Measurements from ENCODE around the gene LSM10.

Gene LSM10

DNA sequence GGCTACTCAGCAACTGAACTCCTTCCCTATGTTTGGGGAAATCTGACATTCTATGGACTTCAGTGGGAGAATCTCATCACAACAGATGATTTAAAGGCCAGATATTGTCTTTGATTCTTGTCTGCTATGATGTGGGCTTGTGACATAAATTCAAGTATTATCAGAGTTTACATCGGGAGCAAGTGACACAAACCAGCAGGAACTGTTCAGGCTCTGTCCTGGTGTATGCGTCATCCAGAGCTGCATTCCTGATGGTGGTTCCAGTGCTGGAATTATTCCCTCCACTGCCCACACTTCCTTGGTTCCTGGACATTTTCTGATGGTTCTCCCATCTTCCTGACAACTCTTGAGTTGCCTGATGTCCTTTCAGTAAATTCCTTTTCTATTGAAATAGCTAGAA lies 10.8 kb upstream of the LSM10 start:
- no peak for DNase-seq (ENCODE audit: low read depth)

DNA sequence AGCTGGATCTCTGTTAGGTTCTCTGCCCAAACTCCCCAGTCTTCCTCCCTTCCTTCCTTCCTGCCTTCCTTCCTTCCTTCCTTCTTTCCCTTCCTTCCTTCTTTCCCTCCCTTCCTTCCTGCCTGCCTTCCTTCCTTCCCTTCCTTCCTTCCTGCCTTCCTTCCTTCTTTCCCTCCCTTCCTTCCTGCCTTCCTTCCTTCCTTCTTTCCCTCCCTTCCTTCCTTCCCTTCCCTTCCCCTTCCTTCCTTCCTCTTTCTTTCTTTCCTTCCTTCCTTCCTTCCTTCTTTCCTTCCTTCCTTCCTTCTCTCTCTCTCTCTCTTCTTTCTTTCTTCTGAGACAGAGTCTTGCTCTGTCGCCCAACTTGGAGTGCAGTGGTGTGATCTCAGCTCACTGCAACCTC lies 8.7 kb upstream of the LSM10 start:
- DNase-seq (ENCODE audit: low read depth), result no peak

GRCh38 chr1:36402504-36402890 lies 4.8 kb upstream of the LSM10 start:
- DNase-seq (ENCODE audit: low read depth), result no peak

- no peak for DNase-seq (ENCODE audit: low read depth)
Observed at GRCh38 chr1:36401602-36402503, 4.1 kb upstream of the LSM10 start.

DNA sequence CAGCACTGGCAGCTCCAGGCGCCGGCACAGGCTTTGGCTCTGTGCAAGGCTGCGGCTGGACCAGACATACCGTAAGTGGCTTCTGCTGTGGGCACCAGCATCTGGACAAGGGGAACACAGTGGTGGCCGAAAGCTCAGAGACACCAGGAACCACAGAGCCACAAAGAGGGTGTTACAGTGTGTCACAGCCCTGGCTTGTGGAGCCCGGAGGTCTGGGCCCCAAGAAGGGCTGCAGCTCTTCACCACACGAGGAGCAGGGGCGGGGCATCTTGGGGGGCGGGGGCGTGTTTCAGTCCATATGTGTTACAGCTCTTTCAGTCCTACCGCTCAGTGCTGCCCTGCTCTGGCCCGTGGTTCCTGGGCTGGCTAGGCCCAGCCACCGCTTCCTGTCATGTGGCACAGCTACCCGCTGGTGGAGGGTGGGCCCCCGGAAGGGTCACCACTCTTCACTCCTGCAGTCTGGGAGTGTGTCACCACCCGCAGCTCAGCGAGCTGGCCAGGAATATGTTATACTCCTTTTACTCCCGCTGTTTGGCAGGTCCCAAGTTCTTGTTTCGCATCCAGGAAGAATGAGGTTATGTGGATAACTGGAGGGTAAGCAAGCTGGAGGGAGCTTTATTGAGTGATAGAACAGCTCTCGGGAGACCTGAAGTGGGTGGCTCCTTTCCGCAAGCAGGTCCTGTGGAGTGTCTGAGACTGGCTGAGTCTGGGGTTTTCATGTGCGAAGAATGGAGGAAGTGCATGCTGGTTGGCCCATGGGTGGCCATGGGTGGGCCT lies 3.3 kb upstream of the LSM10 start:
- DNase-seq (ENCODE audit: low read depth), result peak; percentile 65

- DNase-seq (ENCODE audit: low read depth), result no peak
Observed at GRCh38 chr1:36400514-36400824, 2.8 kb upstream of the LSM10 start.

GRCh38 chr1:36398370-36398977 lies 766 bp upstream of the LSM10 start:
- no peak for DNase-seq (ENCODE audit: low read depth)

DNA sequence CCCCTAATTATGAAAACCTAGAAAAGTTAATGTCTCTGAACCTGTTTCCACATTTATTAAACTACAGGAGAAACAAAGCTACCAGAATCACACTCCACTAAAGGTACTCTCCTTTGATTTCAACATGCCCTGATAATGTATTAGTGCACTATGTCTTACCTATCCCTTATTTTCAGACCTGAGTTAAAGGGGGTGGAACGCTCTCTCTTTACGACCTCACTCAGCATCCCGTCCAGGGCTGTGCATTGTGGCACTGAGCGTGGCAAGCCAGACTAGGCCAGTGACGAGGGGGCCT lies 678 bp downstream of the LSM10 start:
- no peak for DNase-seq (ENCODE audit: low read depth)

DNA sequence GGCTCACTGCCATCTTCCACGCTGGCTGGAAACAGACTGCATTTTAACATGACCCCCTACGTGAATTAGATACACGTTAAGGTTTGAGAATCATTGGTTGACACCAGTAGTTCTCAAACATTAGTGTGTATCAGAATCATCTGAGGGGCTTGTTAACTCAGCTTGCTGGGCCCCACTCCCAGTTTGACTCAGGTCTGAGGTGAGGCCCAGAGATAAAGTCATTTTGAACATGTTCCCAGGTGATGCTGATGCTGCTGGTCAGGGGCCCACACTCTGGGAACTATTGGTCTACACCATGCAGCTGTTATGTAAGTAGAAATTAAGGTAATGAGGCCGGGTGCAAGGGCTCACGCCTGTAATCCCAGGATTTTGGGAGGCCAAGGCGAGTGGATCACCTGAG lies 1.3 kb downstream of the LSM10 start:
- DNase-seq (ENCODE audit: low read depth), result no peak

GRCh38 chr1:36393686-36394085 lies 4.0 kb downstream of the LSM10 start:
- DNase-seq (ENCODE audit: low read depth), result no peak

- no peak for DNase-seq (ENCODE audit: low read depth)
Observed at GRCh38 chr1:36392836-36393235, 4.9 kb downstream of the LSM10 start.

DNA sequence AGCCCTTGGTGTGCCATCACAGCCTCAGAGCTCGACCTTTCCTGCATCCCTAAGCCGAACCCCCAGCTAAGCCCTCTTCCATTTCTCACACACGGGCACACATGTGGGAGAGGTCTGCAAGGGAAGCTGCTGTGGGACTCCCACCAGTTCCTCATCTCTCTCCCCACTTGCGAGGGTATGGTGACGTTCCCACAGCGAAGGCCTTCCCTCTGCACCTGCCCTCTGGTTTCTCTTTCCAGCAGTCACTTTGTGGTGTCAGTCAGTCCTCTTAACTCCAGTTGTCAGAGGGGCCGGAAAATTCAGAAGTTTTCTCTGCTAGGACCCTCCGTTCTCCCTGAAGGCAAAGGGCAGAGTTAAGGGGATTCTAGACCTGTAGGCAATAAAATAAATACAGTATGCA lies 6.4 kb downstream of the LSM10 start:
- no peak for DNase-seq (ENCODE audit: low read depth)

DNA sequence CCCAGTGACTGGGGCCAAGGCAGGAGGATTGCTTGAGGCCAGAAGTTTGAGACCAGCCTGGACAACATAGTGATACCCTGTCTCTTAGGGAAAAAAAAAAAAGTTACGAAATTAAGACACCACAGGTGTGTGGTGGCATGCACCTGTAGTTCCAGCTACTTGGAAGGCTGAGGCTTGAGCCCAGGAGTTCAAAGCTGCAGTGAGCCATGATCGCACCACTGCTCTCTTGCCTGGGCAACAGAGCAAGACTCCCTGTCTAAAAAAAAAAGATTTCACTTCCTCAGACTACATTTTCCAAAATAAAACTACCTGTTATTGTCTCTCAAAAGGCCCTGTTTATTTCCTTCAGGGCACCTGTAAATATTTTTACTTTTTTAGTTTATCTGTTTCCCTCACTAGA lies 7.3 kb downstream of the LSM10 start:
- no peak for DNase-seq (ENCODE audit: low read depth)

GRCh38 chr1:36389999-36390398 lies 7.7 kb downstream of the LSM10 start:
- no peak for DNase-seq (ENCODE audit: low read depth)

DNA sequence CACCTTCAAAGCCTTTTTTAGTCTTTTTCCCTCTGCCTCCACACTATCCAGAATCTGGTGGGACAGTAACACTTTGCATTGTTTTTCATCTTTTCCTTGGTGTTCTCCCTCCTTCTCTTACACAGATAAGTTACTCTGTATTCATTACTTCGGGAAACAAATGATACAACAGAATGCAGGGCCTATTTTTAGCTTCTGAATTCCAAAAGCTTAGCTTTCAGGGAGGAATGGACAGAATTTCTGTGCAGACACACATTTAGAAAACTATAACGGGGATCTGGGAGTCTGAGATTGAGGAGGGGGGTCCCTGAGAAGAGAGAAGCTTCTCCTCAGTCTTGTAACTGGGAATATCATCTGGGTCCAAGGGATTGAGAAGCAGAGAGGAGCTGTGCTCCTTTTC lies 8.4 kb downstream of the LSM10 start:
- no peak for DNase-seq (ENCODE audit: low read depth)

DNA sequence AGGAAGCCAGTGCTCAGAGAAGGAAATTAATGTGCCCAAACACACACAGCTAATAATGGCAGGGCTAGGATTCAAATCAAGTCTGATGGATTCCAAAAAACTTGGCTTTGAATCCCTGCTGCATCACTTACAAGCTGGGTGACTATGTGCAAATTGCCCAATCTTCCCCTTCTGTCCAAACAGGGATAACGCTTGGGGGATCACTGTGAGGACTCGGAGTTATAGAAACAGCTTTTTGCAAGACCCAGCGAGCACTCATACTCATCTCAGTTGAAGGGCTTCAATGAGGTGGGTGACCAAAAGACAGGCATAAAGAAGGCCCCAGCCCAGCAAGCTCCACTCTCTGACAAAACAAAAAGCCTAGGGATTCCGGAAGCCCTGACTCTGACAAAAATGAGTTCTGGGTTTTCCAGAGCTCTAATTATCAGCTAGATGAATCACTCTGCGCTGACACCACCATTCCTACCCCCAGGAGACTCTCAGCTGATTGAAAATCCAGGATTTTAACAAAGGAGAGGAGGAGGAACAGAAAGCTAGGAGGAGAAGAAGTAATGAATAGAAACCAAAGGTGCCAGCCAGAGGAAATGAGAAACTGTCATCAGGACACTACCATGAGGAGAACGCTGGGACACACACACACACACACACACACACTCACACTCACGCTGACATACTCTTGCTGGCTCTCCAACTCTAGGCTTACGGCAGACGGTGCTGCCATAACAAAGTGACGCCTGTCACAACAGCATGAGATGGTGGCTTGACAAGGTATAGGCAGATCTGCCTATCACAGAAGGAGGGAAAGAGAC lies 10.4 kb downstream of the LSM10 start:
- no peak for DNase-seq (ENCODE audit: low read depth)

DNA sequence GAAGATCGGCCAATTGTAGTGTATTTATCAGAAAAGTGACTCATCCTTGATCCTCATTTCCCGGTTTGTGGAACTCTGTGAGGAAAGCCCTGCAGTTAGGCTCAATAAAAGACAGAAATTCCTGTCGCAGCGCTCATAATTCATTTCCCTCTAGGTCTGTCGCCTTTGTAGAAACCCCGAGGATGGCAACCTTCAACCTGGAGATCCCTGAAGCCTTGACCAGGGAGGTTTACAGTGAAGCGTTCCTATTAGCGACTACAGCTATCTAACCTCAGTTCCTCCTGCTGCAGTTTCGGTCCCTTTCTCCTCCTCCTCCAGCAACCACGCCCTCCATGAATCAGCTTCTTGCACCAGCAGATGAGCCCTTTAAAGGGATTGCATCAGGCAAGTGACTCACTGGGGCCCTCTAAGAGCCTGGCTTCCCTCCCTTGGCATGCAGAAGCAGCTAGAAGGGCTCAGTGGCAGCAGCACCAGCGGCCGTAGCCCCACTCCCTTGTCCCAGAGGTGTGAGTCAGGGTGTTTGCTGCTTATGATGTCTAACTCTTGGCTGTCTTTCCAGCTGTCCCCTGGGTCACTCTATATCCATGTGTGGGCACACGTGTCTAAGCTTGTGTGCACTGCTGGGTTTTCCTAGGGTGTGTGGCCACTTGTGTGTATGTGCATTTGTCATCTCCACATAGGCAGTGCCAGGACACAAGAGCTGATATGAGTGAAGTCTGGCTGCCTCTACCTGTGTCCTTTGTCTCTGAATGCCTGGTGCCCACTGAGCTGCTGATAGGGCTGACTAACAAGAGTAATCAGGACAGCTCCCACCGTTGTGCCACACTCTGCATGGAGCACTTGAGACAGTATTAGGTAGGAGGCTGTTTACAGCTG lies 11.2 kb downstream of the LSM10 start:
- DNase-seq (ENCODE audit: low read depth), result peak; percentile 84

DNA sequence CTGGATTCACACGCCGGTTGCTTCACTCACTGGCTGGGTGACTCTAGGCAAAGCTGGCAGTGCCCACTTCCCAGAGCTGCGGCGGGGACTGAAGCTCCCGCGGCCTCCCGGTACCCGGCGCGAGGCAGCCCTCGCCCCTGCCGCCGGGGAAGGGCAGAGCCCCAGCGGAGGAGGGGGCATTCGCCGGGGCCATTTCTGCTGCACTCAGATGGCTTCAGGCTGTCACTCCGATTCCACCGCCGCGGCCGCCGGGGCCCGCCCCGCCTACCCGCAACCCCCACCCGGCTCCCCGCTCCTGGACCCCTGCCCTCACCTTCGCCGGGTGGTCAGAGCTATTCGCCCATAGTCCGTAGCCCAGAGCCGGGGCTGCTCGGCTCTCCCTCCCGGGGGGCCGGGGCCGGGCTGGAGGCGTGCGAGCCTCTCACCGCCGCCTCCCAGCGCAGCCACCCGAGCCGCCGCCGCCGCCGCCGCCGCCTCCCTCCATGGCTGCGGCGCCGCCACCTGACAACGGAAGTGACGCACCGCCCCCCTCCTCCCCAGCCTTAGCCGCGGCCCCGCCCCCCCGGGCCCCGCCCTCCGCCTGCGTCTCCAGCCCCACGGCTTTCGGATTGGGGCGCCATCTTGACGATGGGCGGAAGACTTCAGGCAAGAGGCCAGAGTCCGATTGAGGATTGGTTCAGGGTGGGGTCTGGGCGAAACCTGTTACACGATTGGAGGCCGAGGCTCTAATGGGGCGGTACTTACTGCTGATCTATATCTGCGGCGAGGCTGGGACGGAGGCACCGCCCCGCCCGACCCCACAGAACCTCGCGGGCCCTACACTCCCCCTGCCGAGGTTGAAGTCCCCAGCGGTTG lies 12.1 kb downstream of the LSM10 start, which contains the start of gene STK40:
Gene STK40, minus strand, starts transcription at position 515 of the 855 bp plus-strand sequence. CDS start 24,592 bp downstream, outside the sequence.
- peak; percentile 97 for DNase-seq (ENCODE audit: low read depth)

DNA sequence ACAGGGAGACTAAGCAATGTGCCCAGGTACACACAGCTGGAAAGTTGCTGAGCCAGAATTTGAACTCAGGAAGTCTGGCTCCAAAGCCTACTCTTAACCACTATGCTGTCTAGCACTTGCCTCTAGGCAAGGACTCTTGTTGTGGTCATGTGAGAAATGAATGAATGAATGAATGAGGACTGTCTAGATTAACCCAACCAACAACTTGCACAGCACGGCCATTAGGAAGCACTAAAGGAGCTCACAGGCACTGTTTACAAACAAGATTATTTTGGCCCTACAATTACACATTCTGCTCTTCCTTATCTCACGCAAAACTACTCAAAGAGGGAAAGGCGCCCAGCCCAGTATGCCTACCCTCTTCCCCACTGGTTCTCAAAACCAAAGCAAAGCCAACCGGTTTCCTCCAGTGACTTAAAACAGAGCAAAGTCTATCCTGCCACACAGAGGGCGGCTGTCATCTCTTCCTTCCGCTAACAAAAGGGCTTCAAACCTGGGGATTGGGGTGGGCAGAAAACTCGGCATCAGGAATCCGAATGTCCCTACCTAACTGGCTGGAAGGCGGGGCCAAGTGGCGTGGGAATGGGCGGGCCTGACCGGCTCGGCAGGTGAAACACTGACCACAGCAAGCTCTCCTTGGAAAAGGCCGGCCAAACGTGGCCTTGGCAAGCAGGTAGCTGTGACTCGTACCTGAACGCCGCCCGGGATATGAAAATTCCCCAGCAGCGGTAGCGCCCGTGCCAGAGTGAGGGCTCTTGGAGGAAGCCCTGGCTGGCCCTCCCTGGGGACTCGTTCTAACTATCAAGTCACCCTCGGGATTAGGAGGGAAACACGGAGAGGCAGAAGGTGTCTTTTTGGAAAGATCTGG lies 12.9 kb downstream of the LSM10 start:
- no peak for DNase-seq (ENCODE audit: low read depth)
